Skeletal muscle satellite cell (primary cell): ENCODE measurements around the gene TTC27.
"Not testable (repeated sequence)": the region's sequence is repeated elsewhere in the genome, so short reads cannot be mapped to it uniquely, and the experiment has no call there.

ENCODE experiments used
- H3K27me3 ChIP-seq: 2 replicates; pipeline ENCODE4 v1.7.0; 2013; ENCODE audit warnings: low read length; ENCODE audit not compliant: control insufficient read depth, insufficient read depth
- H3K36me3 ChIP-seq: 2 replicates; pipeline ENCODE4 v1.7.0; 2013; ENCODE audit warnings: mild to moderate bottlenecking, control low read depth, low read length; ENCODE audit not compliant: insufficient read depth
- H3K4me1 ChIP-seq: 2 replicates; pipeline ENCODE4 v1.7.0; 2013; ENCODE audit warnings: low read length; ENCODE audit not compliant: control insufficient read depth, insufficient read depth
- H3K4me2 ChIP-seq: 2 replicates; pipeline ENCODE4 v1.7.0; 2013; ENCODE audit warnings: mild to moderate bottlenecking, low read length
- H3K4me3 ChIP-seq: 2 replicates; pipeline ENCODE4 v1.7.0; 2013; ENCODE audit warnings: low read length
- H3K9ac ChIP-seq: 2 replicates; pipeline ENCODE4 v1.7.0; 2013; ENCODE audit warnings: mild to moderate bottlenecking, low read depth, low read length, moderate library complexity
- H3K9me3 ChIP-seq: replicated peaks from 2 replicates; pipeline ENCODE4 v1.7.0; 2013; ENCODE audit warnings: mild to moderate bottlenecking, control low read depth, low read length

TTC27 gene

GRCh38 chr2:32723467-32724079 lies 95.7 kb downstream of the TTC27 start:
- H3K4me2 ChIP-seq, result no peak overlapping the region
- no peaks in the 10 kb centered on the region for H3K36me3 ChIP-seq
- no peak overlapping the region for H3K9ac ChIP-seq
- H3K4me3 ChIP-seq, result no peak overlapping the region
- no peaks in the 10 kb centered on the region for H3K27me3 ChIP-seq
- no peaks in the 10 kb centered on the region for H3K9me3 ChIP-seq
- peaks cover 4% of the 10 kb centered on the region for H3K4me1 ChIP-seq

GRCh38 chr2:32726678-32727077 lies 98.8 kb downstream of the TTC27 start:
- H3K4me2 ChIP-seq, H3K27me3 ChIP-seq, H3K4me3 ChIP-seq, H3K9ac ChIP-seq, H3K9me3 ChIP-seq, H3K36me3 ChIP-seq, H3K4me1 ChIP-seq: not testable (repeated sequence)

GRCh38 chr2:32727157-32727556 lies 99.3 kb downstream of the TTC27 start:
- H3K36me3 ChIP-seq, result no peaks in the 10 kb centered on the region
- H3K27me3 ChIP-seq, result no peaks in the 10 kb centered on the region
- no peaks in the 10 kb centered on the region for H3K4me1 ChIP-seq
- H3K9me3 ChIP-seq, result no peaks in the 10 kb centered on the region
- H3K4me2 ChIP-seq, result no peak overlapping the region
- no peak overlapping the region for H3K9ac ChIP-seq
- no peak overlapping the region for H3K4me3 ChIP-seq

GRCh38 chr2:32730958-32731357 lies 103.1 kb downstream of the TTC27 start:
- H3K9me3 ChIP-seq, H3K9ac ChIP-seq, H3K36me3 ChIP-seq, H3K27me3 ChIP-seq, H3K4me1 ChIP-seq, H3K4me3 ChIP-seq, H3K4me2 ChIP-seq: not testable (repeated sequence)

GRCh38 chr2:32732120-32732519 lies 104.3 kb downstream of the TTC27 start:
- Histone ChIP-seq H3K4me1 (no peaks in the 10 kb centered on the region), H3K27me3 (no peaks in the 10 kb centered on the region), H3K4me3 (no peak overlapping the region), H3K9me3 (no peaks in the 10 kb centered on the region), H3K4me2 (no peak overlapping the region), H3K9ac (no peak overlapping the region), H3K36me3 (no peaks in the 10 kb centered on the region)

- Histone ChIP-seq H3K36me3 (no peaks in the 10 kb centered on the region), H3K4me2 (no peak overlapping the region), H3K27me3 (no peaks in the 10 kb centered on the region), H3K4me1 (no peaks in the 10 kb centered on the region), H3K9me3 (no peaks in the 10 kb centered on the region), H3K9ac (no peak overlapping the region), H3K4me3 (no peak overlapping the region)
Measured at GRCh38 chr2:32732912-32733472, 105.1 kb downstream of the TTC27 start.

- no peaks in the 10 kb centered on the region for H3K27me3 ChIP-seq
- no peaks in the 10 kb centered on the region for H3K4me1 ChIP-seq
- no peaks in the 10 kb centered on the region for H3K36me3 ChIP-seq
- no peak overlapping the region for H3K9ac ChIP-seq
- no peak overlapping the region for H3K4me2 ChIP-seq
- H3K4me3 ChIP-seq, result no peak overlapping the region
- no peaks in the 10 kb centered on the region for H3K9me3 ChIP-seq
Measured at GRCh38 chr2:32735348-32735747, 107.5 kb downstream of the TTC27 start.

- H3K9me3 ChIP-seq, result no peaks in the 10 kb centered on the region
- no peaks in the 10 kb centered on the region for H3K4me1 ChIP-seq
- no peak overlapping the region for H3K4me3 ChIP-seq
- H3K4me2 ChIP-seq, result no peak overlapping the region
- no peaks in the 10 kb centered on the region for H3K27me3 ChIP-seq
- H3K9ac ChIP-seq, result no peak overlapping the region
- H3K36me3 ChIP-seq, result no peaks in the 10 kb centered on the region
Measured at GRCh38 chr2:32738939-32739338, 111.1 kb downstream of the TTC27 start.

GRCh38 chr2:32739664-32740063 lies 111.8 kb downstream of the TTC27 start:
- Histone ChIP-seq H3K27me3 (no peaks in the 10 kb centered on the region), H3K36me3 (no peaks in the 10 kb centered on the region), H3K4me3 (no peak overlapping the region), H3K9me3 (no peaks in the 10 kb centered on the region), H3K4me2 (no peak overlapping the region), H3K9ac (no peak overlapping the region), H3K4me1 (no peaks in the 10 kb centered on the region)

- Histone ChIP-seq H3K4me1 (no peaks in the 10 kb centered on the region), H3K27me3 (no peaks in the 10 kb centered on the region), H3K4me2 (no peak overlapping the region), H3K36me3 (no peaks in the 10 kb centered on the region), H3K9me3 (no peaks in the 10 kb centered on the region), H3K4me3 (no peak overlapping the region), H3K9ac (no peak overlapping the region)
Measured at GRCh38 chr2:32741575-32741974, 113.7 kb downstream of the TTC27 start.

- Histone ChIP-seq H3K9ac (no peak overlapping the region), H3K4me2 (no peak overlapping the region), H3K9me3 (no peaks in the 10 kb centered on the region), H3K27me3 (no peaks in the 10 kb centered on the region), H3K36me3 (no peaks in the 10 kb centered on the region), H3K4me1 (no peaks in the 10 kb centered on the region), H3K4me3 (no peak overlapping the region)
Measured at GRCh38 chr2:32742376-32742775, 114.5 kb downstream of the TTC27 start.

- Histone ChIP-seq H3K9ac (no peak overlapping the region), H3K36me3 (no peaks in the 10 kb centered on the region), H3K9me3 (no peaks in the 10 kb centered on the region), H3K4me3 (no peak overlapping the region), H3K4me1 (no peaks in the 10 kb centered on the region), H3K27me3 (no peaks in the 10 kb centered on the region), H3K4me2 (no peak overlapping the region)
Measured at GRCh38 chr2:32743480-32744236, 115.8 kb downstream of the TTC27 start.
